Bronchial epithelial cell (primary cell): Measurements from ENCODE around the gene MYO1H. TPM values are rescaled to one million over a fixed set of nuclear protein-coding genes. Genes with fewer than 3 reads are reported as not detected.
A peak's percentile ranks its signal among the peaks of the same experiment; 100 is the strongest.

Experiments used
- DNase-seq: peaks from one replicate; pipeline ENCODE4 v3.0.0-alpha.2; 2010; ENCODE audit warnings: low read depth
- FAIRE-seq: peaks from 2 replicates; lab custom pipeline; 2011; peaks lifted over from hg19 to GRCh38; lab: Jason Lieb, UNC
- H3K27me3 ChIP-seq: 2 replicates; pipeline ENCODE4 v1.5.1; 2011; ENCODE audit warnings: low read length; ENCODE audit not compliant: control insufficient read depth, insufficient read depth
- H3K36me3 ChIP-seq: 2 replicates; pipeline ENCODE4 v1.5.1; 2011; ENCODE audit warnings: low read length; ENCODE audit not compliant: control insufficient read depth, insufficient read depth
- H3K4me3 ChIP-seq: 2 replicates; pipeline ENCODE4 v1.5.1; 2011; ENCODE audit warnings: mild to moderate bottlenecking, low read depth, low read length, control low read depth
- total RNA-seq: library from RNA; depleted of rRNA; stranded (reverse); fragments of >200 nt; gene quantifications from 2 replicates; pipeline ENCODE4 v1.2.1, GENCODE V29; 2014
- TF ChIP-seq, protein P1 (sequence below): IDR thresholded peaks from 2 replicates; pipeline ENCODE4 v1.5.1; 2011; ENCODE audit warnings: mild to moderate bottlenecking, moderate library complexity, low read length, control low read depth, inconsistent platforms; ENCODE audit not compliant: insufficient read depth, severe bottlenecking

The MYO1H gene
- total RNA-seq, 1 donor from 2014 or later = not detected

DNA sequence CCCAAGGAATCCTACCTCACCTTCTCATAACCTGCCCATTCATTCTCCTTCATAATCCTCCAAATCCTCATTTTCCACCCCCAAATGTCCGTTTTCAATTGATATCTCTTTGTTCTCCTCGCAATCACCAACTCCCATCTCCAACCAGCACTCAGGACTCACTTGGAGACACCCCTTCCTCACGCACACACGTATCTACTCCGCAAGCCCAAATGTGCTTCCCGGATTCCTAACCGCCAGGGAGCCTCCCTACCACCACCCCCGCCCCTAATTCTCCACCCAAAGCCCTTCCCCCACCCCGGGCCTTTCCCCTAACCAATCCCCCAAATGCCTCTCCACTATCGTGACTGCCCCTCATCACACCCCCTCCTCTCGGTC, 129.1 kb downstream of the MYO1H start:
- Histone ChIP-seq H3K4me3 (peak overlapping the region; percentile 62), H3K27me3 (no peaks in the 10 kb centered on the region), H3K36me3 (peaks cover 3% of the 10 kb centered on the region)
- no peak for DNase-seq
- TF ChIP-seq, protein P1, sequence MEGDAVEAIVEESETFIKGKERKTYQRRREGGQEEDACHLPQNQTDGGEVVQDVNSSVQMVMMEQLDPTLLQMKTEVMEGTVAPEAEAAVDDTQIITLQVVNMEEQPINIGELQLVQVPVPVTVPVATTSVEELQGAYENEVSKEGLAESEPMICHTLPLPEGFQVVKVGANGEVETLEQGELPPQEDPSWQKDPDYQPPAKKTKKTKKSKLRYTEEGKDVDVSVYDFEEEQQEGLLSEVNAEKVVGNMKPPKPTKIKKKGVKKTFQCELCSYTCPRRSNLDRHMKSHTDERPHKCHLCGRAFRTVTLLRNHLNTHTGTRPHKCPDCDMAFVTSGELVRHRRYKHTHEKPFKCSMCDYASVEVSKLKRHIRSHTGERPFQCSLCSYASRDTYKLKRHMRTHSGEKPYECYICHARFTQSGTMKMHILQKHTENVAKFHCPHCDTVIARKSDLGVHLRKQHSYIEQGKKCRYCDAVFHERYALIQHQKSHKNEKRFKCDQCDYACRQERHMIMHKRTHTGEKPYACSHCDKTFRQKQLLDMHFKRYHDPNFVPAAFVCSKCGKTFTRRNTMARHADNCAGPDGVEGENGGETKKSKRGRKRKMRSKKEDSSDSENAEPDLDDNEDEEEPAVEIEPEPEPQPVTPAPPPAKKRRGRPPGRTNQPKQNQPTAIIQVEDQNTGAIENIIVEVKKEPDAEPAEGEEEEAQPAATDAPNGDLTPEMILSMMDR = no peak
- no peak for FAIRE-seq

DNA sequence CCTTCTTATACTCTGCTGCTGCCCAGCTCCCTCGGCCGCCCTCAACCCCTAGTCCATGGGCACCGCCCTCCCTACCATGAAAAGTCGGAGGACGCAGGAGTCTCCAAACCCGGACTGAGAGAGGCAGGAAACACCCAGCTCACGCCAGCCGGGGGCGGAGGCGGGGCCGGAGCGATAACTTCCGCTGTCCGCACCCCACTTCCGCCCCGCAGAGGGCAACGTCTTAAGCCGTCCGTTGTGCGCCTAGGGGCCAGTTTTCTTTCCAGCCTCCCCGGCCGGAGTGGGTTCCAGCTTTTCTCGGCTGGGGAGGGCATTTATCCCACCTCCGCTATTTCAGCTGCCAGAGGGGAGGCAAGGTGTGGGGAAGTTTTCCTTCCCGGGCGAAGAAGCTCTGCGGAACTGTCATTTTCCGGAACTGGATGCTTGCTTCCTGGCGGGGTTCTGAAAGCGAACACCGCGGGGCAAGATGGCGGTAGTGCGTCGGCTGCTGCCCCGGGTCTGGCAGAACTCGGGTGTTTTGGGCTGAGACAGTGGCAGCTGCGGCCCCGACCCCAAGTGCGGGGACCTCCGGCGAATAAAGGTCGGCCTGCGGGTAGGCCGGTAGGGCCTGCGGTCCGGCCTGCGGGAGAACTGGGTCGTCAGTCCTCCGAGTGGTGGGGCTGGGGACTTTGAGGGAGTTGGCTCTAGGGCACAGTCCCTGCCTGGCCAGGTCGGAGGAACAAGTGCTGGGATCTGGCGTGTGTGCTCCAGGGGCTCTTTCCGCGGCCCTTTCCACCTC, 129.7 kb downstream of the MYO1H start, which contains the start of the genes KCTD10 and UBE3B:
Gene KCTD10 (minus strand): TSS at position 116 of the 778 bp plus-strand sequence. CDS start 38 bp downstream, at position 78.
Gene UBE3B (plus strand): TSS at position 450 of the 778 bp plus-strand sequence. CDS start 5,918 bp downstream, outside the sequence.
- Histone ChIP-seq H3K27me3 (no peaks in the 10 kb centered on the region), H3K36me3 (peaks cover 3% of the 10 kb centered on the region), H3K4me3 (peak within 1 kb of the TSS; percentile 62)
- FAIRE-seq = no peak
- TF ChIP-seq, protein P1 = no peak
- peak; percentile 69 for DNase-seq

DNA sequence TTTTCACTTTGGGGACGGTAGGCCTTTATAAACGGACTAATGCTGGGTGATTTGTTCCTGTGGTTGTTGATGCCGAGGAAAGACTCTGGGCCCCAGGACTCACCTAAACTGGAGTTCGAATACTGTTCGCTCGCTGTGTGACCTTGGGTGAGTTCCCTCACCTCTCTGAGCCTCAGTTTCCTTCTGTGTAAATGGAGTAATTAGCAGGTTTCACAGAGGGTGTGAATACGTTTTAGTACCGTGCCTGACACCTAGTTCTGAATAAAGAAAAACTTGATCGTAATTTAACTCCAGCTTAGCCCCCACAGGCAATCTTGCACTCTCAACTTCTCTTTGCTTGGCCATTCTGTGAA, 130.2 kb downstream of the MYO1H start:
- peak overlapping the region; percentile 62 for H3K4me3 ChIP-seq
- FAIRE-seq (no peak), DNase-seq (no peak)
- peaks cover 3% of the 10 kb centered on the region for H3K36me3 ChIP-seq
- TF ChIP-seq, protein P1 = no peak
- H3K27me3 ChIP-seq = no peaks in the 10 kb centered on the region

DNA sequence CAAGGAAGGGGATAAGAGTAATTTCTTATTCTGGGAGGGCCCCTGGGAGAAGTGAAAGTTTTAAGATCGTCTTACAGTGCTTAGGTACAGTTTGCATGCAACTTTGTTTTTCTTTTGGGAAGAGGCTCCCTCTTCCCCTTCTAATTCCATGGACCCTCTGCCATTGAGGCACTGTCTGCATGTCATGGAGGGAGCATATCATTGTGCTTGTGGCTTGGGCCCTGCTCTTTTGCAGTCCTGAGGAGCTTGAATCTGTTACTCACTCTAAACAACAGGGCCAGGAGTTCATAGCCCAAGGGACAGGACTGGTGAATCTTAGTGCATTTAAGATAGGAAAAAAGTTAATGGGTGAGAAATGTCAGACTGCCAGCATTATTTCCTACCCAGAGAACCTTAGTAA, 132.1 kb downstream of the MYO1H start:
- Histone ChIP-seq H3K27me3 (no peaks in the 10 kb centered on the region), H3K4me3 (no peak overlapping the region), H3K36me3 (peaks cover 6% of the 10 kb centered on the region)
- no peak for DNase-seq
- no peak for FAIRE-seq
- TF ChIP-seq, protein P1 = no peak

DNA sequence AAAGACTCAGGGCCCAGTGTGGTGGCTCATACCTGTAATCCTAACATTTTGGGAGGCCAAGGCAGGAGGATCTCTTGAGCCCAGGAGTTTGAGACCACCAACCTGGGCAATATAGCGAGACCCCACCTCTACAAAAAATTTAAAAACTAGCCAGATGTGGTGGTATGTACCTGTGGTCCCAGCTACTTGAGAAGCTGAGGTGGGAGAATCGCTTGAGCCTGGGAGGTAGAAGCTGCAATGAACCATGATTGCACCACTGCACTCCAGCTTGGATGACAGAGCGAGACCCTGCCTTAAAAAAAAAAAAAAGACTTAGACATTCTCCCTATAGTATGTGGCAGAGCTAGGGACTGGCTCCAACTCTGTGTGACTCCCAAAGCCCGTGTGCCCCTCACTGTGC, 132.7 kb downstream of the MYO1H start:
- H3K36me3 ChIP-seq = peaks cover 9% of the 10 kb centered on the region
- FAIRE-seq = no peak

More for the DNA sequence above, 132.7 kb downstream of the MYO1H start:
- Histone ChIP-seq H3K27me3 (no peaks in the 10 kb centered on the region), H3K4me3 (no peak overlapping the region)
- TF ChIP-seq, protein P1 = no peak
- DNase-seq = no peak
